Occipital lobe (tissue), 2 donors: Measurements from ENCODE around the gene SEC22C. TPM values are rescaled to one million over a fixed set of nuclear protein-coding genes. Genes with fewer than 3 reads are reported as not detected.

Experiments
- DNase-seq: peaks from one replicate; lab custom pipeline; 2025; lab: John Stamatoyannopoulos, UW
- total RNA-seq: library from RNA; depleted of rRNA; stranded (reverse); fragments of >200 nt; gene quantifications from one replicate; pipeline ENCODE4 v1.2.3, GENCODE V29; 2014

Gene SEC22C
- total RNA-seq, 1 donor from 2014 or later, result 78.5 TPM

- no peak for DNase-seq
These were observed 68.2 kb downstream of the SEC22C start for GRCh38 chr3:42513521-42513920.

GRCh38 chr3:42513121-42513520 lies 68.6 kb downstream of the SEC22C start:
- DNase-seq, result no peak

- no peak for DNase-seq
These were observed 70.0 kb downstream of the SEC22C start for GRCh38 chr3:42511736-42512135.

- DNase-seq, result no peak
These were observed 70.6 kb downstream of the SEC22C start for GRCh38 chr3:42511201-42511600.

- no peak for DNase-seq
These were observed 71.4 kb downstream of the SEC22C start for GRCh38 chr3:42510325-42510724.

GRCh38 chr3:42509111-42509510 lies 72.7 kb downstream of the SEC22C start:
- no peak for DNase-seq

- no peak for DNase-seq
These were observed 73.2 kb downstream of the SEC22C start for GRCh38 chr3:42508562-42508961.

GRCh38 chr3:42507761-42508335 lies 73.9 kb downstream of the SEC22C start:
- DNase-seq, result no peak

GRCh38 chr3:42507252-42507651 lies 74.5 kb downstream of the SEC22C start:
- DNase-seq, result no peak

GRCh38 chr3:42505849-42506410 lies 75.8 kb downstream of the SEC22C start:
- no peak for DNase-seq

- DNase-seq, result no peak
These were observed 76.5 kb downstream of the SEC22C start for GRCh38 chr3:42505128-42505848.

GRCh38 chr3:42504334-42505127 lies 77.2 kb downstream of the SEC22C start:
- DNase-seq, result no peak

- no peak for DNase-seq
These were observed 77.8 kb downstream of the SEC22C start for GRCh38 chr3:42503957-42504333.

GRCh38 chr3:42503251-42503924 lies 78.4 kb downstream of the SEC22C start:
- no peak for DNase-seq

- peak; percentile 80 for DNase-seq
These were observed 79.1 kb downstream of the SEC22C start, which contains the start of gene VIPR1 for GRCh38 chr3:42502429-42503250. TSS of gene VIPR1 (plus strand) at chr3:42502643. CDS start at chr3:42502736, 93 bp downstream.

GRCh38 chr3:42501681-42502428 lies 79.9 kb downstream of the SEC22C start:
- DNase-seq, result no peak

GRCh38 chr3:42501321-42501680 lies 80.5 kb downstream of the SEC22C start:
- DNase-seq, result no peak

GRCh38 chr3:42500909-42501308 lies 80.9 kb downstream of the SEC22C start:
- no peak for DNase-seq

- no peak for DNase-seq
These were observed 81.7 kb downstream of the SEC22C start for GRCh38 chr3:42500091-42500490.

GRCh38 chr3:42499478-42499871 lies 82.3 kb downstream of the SEC22C start:
- no peak for DNase-seq
